HG02981 (cell line): ENCODE results near the gene ANKRD9.
A peak's percentile ranks its signal among the peaks of the same experiment; 100 is the strongest.
"Not testable (repeated sequence)": the region's sequence is repeated elsewhere in the genome, so short reads cannot be mapped to it uniquely, and the experiment has no call there.

ENCODE experiments used
- ATAC-seq: cut with Tn5 transposase; IDR thresholded peaks from one replicate; pipeline ENCODE4 v1.9.1; 2021; ENCODE audit warnings: mild to moderate bottlenecking, moderate library complexity; ENCODE audit not compliant: unreplicated experiment

The ANKRD9 gene

GRCh38 chr14:102509746-102510615, at the start of gene ANKRD9:
Gene ANKRD9, minus strand, starts transcription at chr14:102509776. Its CDS starts 1,887 bp downstream, at chr14:102507889.
- peak; percentile 75 for ATAC-seq

- ATAC-seq, result no peak
Measured at GRCh38 chr14:102558556-102558955, 49.0 kb upstream of the ANKRD9 start.

- no peak for ATAC-seq
Measured at GRCh38 chr14:102557434-102558226, 48.1 kb upstream of the ANKRD9 start.

- no peak for ATAC-seq
Measured at GRCh38 chr14:102556098-102556677, 46.6 kb upstream of the ANKRD9 start.

GRCh38 chr14:102554821-102555819, 45.5 kb upstream of the ANKRD9 start:
- ATAC-seq, result peak; percentile 58

GRCh38 chr14:102551995-102552705, 42.6 kb upstream of the ANKRD9 start:
- ATAC-seq, result no peak

- ATAC-seq, result not testable (repeated sequence)
Measured at GRCh38 chr14:102550927-102551401, 41.4 kb upstream of the ANKRD9 start.

- ATAC-seq, result no peak
Measured at GRCh38 chr14:102548616-102549240, 39.2 kb upstream of the ANKRD9 start.

- ATAC-seq, result no peak
Measured at GRCh38 chr14:102545461-102546265, 36.1 kb upstream of the ANKRD9 start.

GRCh38 chr14:102544747-102545460, 35.3 kb upstream of the ANKRD9 start:
- no peak for ATAC-seq

- ATAC-seq, result no peak
Measured at GRCh38 chr14:102544046-102544746, 34.6 kb upstream of the ANKRD9 start.

GRCh38 chr14:102541771-102542170, 32.2 kb upstream of the ANKRD9 start:
- no peak for ATAC-seq

GRCh38 chr14:102541029-102541491, 31.5 kb upstream of the ANKRD9 start:
- ATAC-seq, result not testable (repeated sequence)

- ATAC-seq, result no peak
Measured at GRCh38 chr14:102540315-102541028, 30.9 kb upstream of the ANKRD9 start.

GRCh38 chr14:102539544-102540314, 30.2 kb upstream of the ANKRD9 start:
- no peak for ATAC-seq
